Stimulated activated CD4-positive, alpha-beta T cell treated with anti-CD3 and anti-CD28 coated beads, Interleukin-2, amount 100 ng/mL, for 24 hours (primary cell): ENCODE results near the gene IRF3.
"Not testable (repeated sequence)": the region's sequence is repeated elsewhere in the genome, so short reads cannot be mapped to it uniquely, and the experiment has no call there.

Experiments
- DNase-seq, 2 donors: peaks; one replicate each; pipeline ENCODE4 v3.0.0-alpha.2; 2020

IRF3 gene

GRCh38 chr19:49642492-49643035 lies 23.1 kb downstream of the IRF3 start:
- DNase-seq, result no peak

- DNase-seq, result peak; percentile 99
These were observed 23.8 kb downstream of the IRF3 start, which contains the start of gene SCAF1 for GRCh38 chr19:49641688-49642491. TSS of gene SCAF1 (plus strand) at chr19:49642209. CDS start at chr19:49645027, 2,818 bp downstream.

- peak; percentile 100 for DNase-seq
These were observed 25.4 kb downstream of the IRF3 start, which contains the start of gene RRAS for GRCh38 chr19:49640113-49640898. TSS of gene RRAS (minus strand) at chr19:49640143. CDS start at chr19:49640098, 45 bp downstream.

- DNase-seq, result no peak
These were observed 26.1 kb downstream of the IRF3 start for GRCh38 chr19:49639401-49640112.

GRCh38 chr19:49637821-49638738 lies 27.6 kb downstream of the IRF3 start:
- no peak for DNase-seq

GRCh38 chr19:49636233-49636932 lies 29.3 kb downstream of the IRF3 start:
- no peak for DNase-seq

- DNase-seq, result no peak
These were observed 30.0 kb downstream of the IRF3 start for GRCh38 chr19:49635530-49636232.

- DNase-seq, result not testable (repeated sequence)
These were observed 32.4 kb downstream of the IRF3 start for GRCh38 chr19:49633273-49633672.

- DNase-seq, result no peak
These were observed 33.1 kb downstream of the IRF3 start for GRCh38 chr19:49632576-49632975.

- no peak for DNase-seq
These were observed 34.0 kb downstream of the IRF3 start for GRCh38 chr19:49631610-49632192.

- DNase-seq, result no peak
These were observed 34.6 kb downstream of the IRF3 start for GRCh38 chr19:49631014-49631588.

- no peak for DNase-seq
These were observed 36.0 kb downstream of the IRF3 start for GRCh38 chr19:49629659-49630058.

- no peak for DNase-seq
These were observed 39.4 kb downstream of the IRF3 start for GRCh38 chr19:49626226-49626625.

GRCh38 chr19:49624967-49625910 lies 40.4 kb downstream of the IRF3 start:
- DNase-seq, result no peak

- DNase-seq, result not testable (repeated sequence)
These were observed 47.8 kb downstream of the IRF3 start for GRCh38 chr19:49617860-49618259.

GRCh38 chr19:49616945-49617344 lies 48.7 kb downstream of the IRF3 start:
- no peak for DNase-seq

GRCh38 chr19:49616532-49616931 lies 49.1 kb downstream of the IRF3 start:
- DNase-seq, result no peak

GRCh38 chr19:49615861-49616260 lies 49.8 kb downstream of the IRF3 start:
- no peak for DNase-seq
